ENCODE results near the gene ZNF500.

Gene ZNF500

DNA sequence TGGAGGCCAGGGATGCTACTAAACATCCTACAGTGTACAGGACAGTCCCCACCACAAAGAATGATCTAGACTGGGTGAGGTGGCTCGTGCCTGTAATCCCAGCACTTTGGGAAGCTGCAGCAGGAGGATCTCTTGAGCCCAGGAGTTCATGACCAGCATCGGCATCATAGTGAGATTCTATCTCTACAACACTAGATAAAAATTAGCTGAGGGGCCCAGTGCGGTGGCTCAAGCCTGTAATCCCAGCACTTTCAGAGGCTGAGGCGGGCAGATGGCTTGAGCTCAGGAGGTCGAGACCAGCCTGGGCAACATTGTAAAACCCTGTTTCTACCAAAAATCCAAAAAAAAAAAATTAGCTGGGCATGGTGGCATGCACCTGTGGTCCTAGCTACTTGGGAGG lies 5.4 kb upstream of the ZNF500 start:
- no peak for DNase-seq (ENCODE audit: low spot score)
- TF ChIP-seq, protein P1, sequence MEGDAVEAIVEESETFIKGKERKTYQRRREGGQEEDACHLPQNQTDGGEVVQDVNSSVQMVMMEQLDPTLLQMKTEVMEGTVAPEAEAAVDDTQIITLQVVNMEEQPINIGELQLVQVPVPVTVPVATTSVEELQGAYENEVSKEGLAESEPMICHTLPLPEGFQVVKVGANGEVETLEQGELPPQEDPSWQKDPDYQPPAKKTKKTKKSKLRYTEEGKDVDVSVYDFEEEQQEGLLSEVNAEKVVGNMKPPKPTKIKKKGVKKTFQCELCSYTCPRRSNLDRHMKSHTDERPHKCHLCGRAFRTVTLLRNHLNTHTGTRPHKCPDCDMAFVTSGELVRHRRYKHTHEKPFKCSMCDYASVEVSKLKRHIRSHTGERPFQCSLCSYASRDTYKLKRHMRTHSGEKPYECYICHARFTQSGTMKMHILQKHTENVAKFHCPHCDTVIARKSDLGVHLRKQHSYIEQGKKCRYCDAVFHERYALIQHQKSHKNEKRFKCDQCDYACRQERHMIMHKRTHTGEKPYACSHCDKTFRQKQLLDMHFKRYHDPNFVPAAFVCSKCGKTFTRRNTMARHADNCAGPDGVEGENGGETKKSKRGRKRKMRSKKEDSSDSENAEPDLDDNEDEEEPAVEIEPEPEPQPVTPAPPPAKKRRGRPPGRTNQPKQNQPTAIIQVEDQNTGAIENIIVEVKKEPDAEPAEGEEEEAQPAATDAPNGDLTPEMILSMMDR (IDR thresholded peaks at IDR 0.05; ENCODE audit: extremely low read depth, insufficient read depth, missing control alignments), result no peak
- in situ Hi-C loops (cut with MboI; ENCODE audit: low pct_unique_long_range_greater_than_20kb, low sequenced_read_pairs, unreplicated experiment), result no loop called here

DNA sequence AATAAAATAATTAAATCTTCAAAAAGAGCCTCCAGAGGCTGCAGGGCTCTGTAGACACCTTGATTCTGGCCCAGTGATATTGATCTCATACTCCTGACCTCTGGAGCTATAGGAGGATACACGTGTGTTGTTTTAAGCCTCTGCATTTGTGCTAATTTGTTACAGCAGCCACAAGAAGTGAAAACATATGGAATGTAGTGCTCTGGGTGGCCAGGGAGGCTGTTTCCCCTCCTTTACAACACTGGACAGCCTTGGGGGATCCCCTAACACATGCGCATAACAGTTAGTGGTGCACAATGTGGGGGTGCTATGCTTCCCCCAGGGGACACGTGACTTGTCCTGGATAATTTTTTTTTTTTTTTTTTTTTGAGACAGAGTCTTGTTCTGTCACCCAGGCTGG lies 4.7 kb upstream of the ZNF500 start:
- in situ Hi-C loops (cut with MboI; ENCODE audit: low pct_unique_long_range_greater_than_20kb, low sequenced_read_pairs, unreplicated experiment), result no loop called here
- DNase-seq (ENCODE audit: low spot score), result no peak
- TF ChIP-seq, protein P1 (IDR thresholded peaks at IDR 0.05; ENCODE audit: extremely low read depth, insufficient read depth, missing control alignments), result no peak

DNA sequence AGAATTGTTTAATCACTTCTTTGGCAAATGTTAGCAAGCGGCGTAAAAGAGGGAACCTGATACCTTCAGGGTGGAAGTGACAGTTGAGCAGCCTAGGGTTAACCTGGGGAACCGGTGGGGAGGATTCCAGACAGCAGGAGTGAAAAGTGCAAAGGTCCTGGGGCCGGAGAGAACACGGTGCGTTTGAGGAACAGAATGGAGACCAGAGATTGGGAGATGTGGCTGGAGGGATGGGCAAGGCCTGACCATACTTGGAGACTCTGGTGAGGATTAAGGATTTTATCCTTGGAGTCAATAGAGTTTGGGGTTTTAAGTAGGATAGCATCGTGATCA lies 2.3 kb upstream of the ZNF500 start:
- TF ChIP-seq, protein P1 (IDR thresholded peaks at IDR 0.05; ENCODE audit: extremely low read depth, insufficient read depth, missing control alignments), result no peak

DNA sequence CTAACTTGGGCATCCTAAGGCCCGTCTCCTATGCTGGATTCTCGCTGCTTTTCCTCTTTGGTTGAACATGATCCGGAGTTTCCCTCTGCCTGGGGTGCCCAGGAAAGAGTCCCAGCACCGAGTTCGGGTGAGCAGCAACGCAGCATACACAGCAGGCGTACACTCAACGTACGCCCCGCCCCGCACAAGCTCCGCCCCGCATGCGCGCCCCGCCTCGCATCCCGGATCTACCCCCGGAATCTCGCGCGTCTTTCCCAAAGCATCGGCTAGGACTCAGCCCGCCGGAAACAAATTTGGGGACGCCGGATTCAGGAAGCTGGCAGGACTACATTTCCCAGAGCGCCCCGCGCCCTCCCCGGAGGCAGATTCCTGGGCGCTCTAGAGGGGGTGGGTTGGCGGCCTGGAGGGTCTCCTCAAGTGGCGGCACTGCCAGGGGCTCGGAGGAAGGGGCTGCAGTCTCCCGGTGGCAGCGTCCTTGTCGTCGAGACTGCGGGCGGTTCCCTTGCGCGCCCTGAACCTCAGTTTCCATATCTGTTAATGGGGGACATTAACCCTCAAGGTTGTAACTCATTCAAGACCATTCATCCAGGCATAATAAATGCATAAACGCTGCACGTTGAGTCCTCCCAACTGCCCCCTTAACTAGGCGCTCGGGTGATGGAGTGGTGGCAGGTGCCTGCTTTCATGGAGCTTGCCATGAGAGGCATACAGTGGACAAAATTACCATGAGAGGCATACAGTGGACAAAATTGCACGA lies 1.8 kb upstream of the ZNF500 start:
- in situ Hi-C loops (cut with MboI; ENCODE audit: low pct_unique_long_range_greater_than_20kb, low sequenced_read_pairs, unreplicated experiment), result no loop called here
- DNase-seq (ENCODE audit: low spot score), result peak; percentile 94
- TF ChIP-seq, protein P1 (IDR thresholded peaks at IDR 0.05; ENCODE audit: extremely low read depth, insufficient read depth, missing control alignments), result no peak

More for the DNA sequence above, 2.3 kb upstream of the ZNF500 start:
- no peak for DNase-seq (ENCODE audit: low spot score)
- in situ Hi-C loops (cut with MboI; ENCODE audit: low pct_unique_long_range_greater_than_20kb, low sequenced_read_pairs, unreplicated experiment), result no loop called here

DNA sequence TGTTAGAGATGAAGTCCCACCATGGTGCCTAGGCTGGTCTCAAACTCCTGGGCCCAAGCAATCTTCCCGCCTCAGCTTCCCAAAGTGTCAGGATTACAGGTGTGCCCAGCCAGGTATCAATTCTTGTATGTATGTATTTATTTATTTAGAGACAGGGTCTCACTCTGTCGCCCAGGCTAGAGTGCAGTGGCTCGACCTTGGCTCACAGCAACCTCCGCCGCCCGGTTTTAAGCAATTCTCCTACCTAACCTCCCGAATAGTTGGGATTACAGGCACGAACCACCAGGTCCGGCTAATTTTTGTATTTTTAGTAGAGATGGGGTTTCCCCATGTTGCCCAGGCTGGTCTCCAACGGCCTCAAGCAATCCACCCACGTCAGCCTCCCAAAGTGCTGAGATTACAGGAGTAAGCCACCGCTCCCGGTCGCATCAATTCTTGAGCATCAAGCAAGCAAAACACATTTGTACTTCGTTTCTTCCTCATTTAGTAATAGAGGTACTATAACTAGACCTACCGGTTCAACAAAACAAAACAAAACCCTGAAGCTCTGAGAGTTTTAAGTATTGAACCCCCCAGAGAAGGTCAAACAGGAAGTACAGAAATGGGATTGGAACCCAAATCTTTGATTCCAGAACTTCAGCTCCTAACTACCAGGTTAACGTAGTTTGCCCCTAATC lies 1.0 kb upstream of the ZNF500 start:
- in situ Hi-C loops (cut with MboI; ENCODE audit: low pct_unique_long_range_greater_than_20kb, low sequenced_read_pairs, unreplicated experiment), result no loop called here
- no peak for DNase-seq (ENCODE audit: low spot score)
- TF ChIP-seq, protein P1 (IDR thresholded peaks at IDR 0.05; ENCODE audit: extremely low read depth, insufficient read depth, missing control alignments), result no peak

DNA sequence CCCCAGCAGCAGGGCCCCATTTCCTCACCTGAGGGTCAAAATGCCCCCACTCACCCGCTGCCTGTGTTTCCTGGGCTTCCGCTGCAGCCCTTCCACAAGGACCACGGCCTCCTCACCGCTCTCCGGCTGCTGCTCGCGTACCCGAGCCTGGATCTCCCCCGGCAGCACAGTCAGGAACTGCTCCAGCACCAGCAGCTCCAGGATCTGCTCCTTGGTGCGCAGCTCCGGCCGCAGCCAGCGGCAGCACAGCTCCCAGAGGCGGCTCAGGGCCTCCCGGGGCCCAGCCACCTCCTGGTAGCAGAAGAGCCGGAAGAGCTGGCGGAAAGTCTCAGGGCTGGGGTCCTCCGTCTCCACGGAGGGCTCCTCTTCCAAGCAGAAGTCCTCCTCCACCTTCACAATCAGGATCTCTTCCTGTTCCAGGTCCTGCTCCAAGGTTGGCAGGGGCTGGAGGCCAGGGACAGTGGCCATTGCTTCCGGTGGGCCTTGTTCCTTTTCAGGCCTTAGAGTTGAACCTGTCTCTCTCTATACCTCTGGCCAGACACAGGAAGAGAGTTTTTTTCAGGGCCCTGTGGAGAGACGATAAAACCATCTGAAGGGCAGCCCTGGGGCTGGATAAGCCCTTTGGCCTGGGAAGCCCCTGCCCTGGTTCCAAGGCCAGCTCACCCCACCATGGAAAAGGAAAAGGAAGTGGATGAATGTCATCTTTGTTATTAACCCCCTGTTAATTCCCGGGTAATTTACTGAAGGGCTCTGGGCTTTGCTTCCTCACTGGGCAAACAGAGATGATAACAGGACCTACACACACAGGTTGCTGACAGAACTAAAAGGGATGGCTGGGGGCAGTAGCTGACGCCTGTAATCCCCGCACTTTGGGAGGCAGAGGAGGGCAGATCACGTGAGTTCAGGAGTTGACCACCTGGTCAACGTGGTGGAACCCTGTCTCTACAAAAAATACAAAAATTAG lies 1.2 kb downstream of the ZNF500 start:
- TF ChIP-seq, protein P1 (IDR thresholded peaks at IDR 0.05; ENCODE audit: extremely low read depth, insufficient read depth, missing control alignments), result no peak
- DNase-seq (ENCODE audit: low spot score), result no peak
- in situ Hi-C loops (cut with MboI; ENCODE audit: low pct_unique_long_range_greater_than_20kb, low sequenced_read_pairs, unreplicated experiment), result no loop called here

Data from GM13977 (cell line).